Cardiac muscle cell (in vitro differentiated cells and primary cell): ENCODE data around the gene PGM1. TPM values are rescaled to one million over a fixed set of nuclear protein-coding genes. Genes with fewer than 3 reads are reported as not detected.

Experiments used
- DNase-seq, 2 donors: peaks; one replicate each; pipeline versions ENCODE4 v3.0.0 to v3.0.0-alpha.2; 2010 to 2017; ENCODE audit warnings: low read depth in 1 of 2, low spot score in 1 of 2
- H3K27ac ChIP-seq: fragments of 200-600 bp; sonication (generic); 2 replicates; pipeline ENCODE4 v1.5.1; 2016
- H3K27me3 ChIP-seq: fragments of 200-600 bp; sonication (generic); 2 replicates; pipeline ENCODE4 v1.6.0; 2016; ENCODE audit warnings: control low read depth
- H3K36me3 ChIP-seq: fragments of 200-600 bp; sonication (generic); 2 replicates; pipeline ENCODE4 v1.5.1; 2016; ENCODE audit warnings: control low read depth
- H3K4me1 ChIP-seq: fragments of 200-600 bp; sonication (generic); 2 replicates; pipeline ENCODE4 v1.8.1; 2017; ENCODE audit warnings: low read depth, mild to moderate bottlenecking, mixed run types
- H3K4me3 ChIP-seq: fragments of 200-600 bp; sonication (generic); 2 replicates; pipeline ENCODE4 v1.5.1; 2016; ENCODE audit warnings: mild to moderate bottlenecking
- H3K9me3 ChIP-seq: fragments of 200-600 bp; sonication (generic); 2 replicates; pipeline ENCODE4 v1.5.1; 2017; ENCODE audit warnings: low read depth, mild to moderate bottlenecking, control low read depth
- CTCF ChIP-seq: IDR thresholded peaks from 2 replicates; pipeline ENCODE4 v1.5.1; 2012; ENCODE audit warnings: low read depth, mild to moderate bottlenecking, low read length
- polyA plus RNA-seq: library from polyadenylated mRNA; unstranded; fragments of >200 nt; fragmentation: Nextera tagmentation; extraction: Ambion mirVana; gene quantifications from 2 replicates; pipeline ENCODE4 v1.2.1, GENCODE V29; 2016
- total RNA-seq: library from RNA; depleted of rRNA; stranded (reverse); fragments of >200 nt; gene quantifications from 2 replicates; pipeline ENCODE4 v1.2.3, GENCODE V29; 2016

Gene PGM1
- total and polyA plus RNA-seq, 2 experiments from 2014 or later: 277 to 344 TPM

- Histone ChIP-seq H3K27ac (no peak overlapping the region), H3K4me1 (peaks cover 41% of the 10 kb centered on the region), H3K4me3 (no peak overlapping the region), H3K36me3 (no peaks in the 10 kb centered on the region), H3K9me3 (no peaks in the 10 kb centered on the region), H3K27me3 (no peaks in the 10 kb centered on the region)
- DNase-seq: no peak
- TF ChIP-seq CTCF: no peak
Observed at GRCh38 chr1:63619558-63619957, 26.3 kb downstream of the PGM1 start.

GRCh38 chr1:63620671-63621070, 27.5 kb downstream of the PGM1 start:
- H3K27me3 ChIP-seq: no peaks in the 10 kb centered on the region
- H3K4me1 ChIP-seq: peaks cover 52% of the 10 kb centered on the region
- no peak overlapping the region for H3K27ac ChIP-seq
- H3K4me3 ChIP-seq: no peak overlapping the region
- no peak for DNase-seq
- H3K9me3 ChIP-seq: no peaks in the 10 kb centered on the region
- no peak for TF ChIP-seq CTCF
- H3K36me3 ChIP-seq: no peaks in the 10 kb centered on the region

DNA sequence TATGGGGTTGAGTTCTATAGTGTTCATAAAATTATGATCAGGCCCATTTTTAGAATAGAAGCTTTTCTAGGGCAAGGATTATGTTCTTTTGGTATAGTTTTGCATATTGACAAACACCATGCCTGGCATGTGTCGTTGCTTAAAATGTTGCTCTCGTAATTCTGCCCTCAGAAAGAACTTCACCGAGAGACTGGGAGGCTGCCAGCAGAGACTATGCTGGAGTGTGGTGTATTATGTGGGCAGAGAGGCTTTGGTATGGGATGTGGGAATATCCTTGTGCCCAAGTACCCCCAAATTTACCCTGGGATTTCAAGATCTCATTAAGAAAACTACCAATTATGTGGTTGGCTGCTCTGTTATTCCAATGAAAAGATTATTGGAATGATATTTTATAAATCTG, 27.9 kb downstream of the PGM1 start:
- no peak for DNase-seq
- TF ChIP-seq CTCF: no peak
- Histone ChIP-seq H3K27ac (no peak overlapping the region), H3K36me3 (no peaks in the 10 kb centered on the region), H3K4me1 (peaks cover 53% of the 10 kb centered on the region), H3K27me3 (no peaks in the 10 kb centered on the region), H3K4me3 (no peak overlapping the region), H3K9me3 (no peaks in the 10 kb centered on the region)

- no peaks in the 10 kb centered on the region for H3K36me3 ChIP-seq
- H3K9me3 ChIP-seq: no peaks in the 10 kb centered on the region
- no peaks in the 10 kb centered on the region for H3K27me3 ChIP-seq
- H3K4me3 ChIP-seq: no peak overlapping the region
- no peak for TF ChIP-seq CTCF
- H3K4me1 ChIP-seq: peaks cover 47% of the 10 kb centered on the region
- no peak overlapping the region for H3K27ac ChIP-seq
- DNase-seq: peak in 1 of 2 donors; percentile 47
Observed at GRCh38 chr1:63621698-63622097, 28.5 kb downstream of the PGM1 start.

DNA sequence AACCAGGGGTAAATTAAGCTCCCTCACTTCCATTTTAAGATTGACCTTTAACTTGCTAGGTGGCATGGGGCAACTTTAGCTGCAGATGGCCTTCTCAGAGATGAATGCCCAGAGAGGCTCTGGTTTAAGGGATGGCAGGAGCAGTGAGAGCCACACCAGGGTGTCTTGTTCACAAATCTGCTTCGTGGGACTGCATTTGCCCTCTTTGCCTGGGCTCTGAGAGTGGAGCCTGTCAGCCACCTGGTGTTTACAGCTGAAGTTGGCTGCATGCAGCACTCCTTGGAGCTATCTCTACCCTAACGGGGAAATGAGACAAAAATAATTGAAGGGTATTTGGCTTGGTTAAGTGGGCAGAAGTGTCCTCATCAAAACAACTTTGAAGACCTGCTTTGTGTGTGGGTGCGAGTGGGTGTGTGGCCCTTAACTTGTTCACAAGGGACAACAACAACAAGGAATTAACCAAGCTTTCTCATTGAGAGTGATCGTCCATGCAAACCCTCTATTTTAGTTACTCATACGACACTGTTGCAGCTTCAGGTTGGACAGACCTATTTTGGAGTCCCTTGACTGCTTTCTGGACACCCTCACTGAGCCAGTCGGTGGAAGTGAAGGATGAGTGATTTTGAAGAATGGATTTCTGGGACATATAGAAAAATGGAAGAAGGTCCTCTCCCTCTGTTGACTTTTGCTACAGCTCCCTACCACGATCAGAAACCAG, 29.8 kb downstream of the PGM1 start:
- H3K27ac ChIP-seq: peak overlapping the region; percentile 78
- H3K4me1 ChIP-seq: peaks cover 39% of the 10 kb centered on the region
- peak in 1 of 2 donors; percentile 41 for DNase-seq
- H3K4me3 ChIP-seq: no peak overlapping the region
- TF ChIP-seq CTCF: no peak
- H3K9me3 ChIP-seq: no peaks in the 10 kb centered on the region
- no peaks in the 10 kb centered on the region for H3K27me3 ChIP-seq
- H3K36me3 ChIP-seq: no peaks in the 10 kb centered on the region
